Measurements from ENCODE around the gene MYO9B.

DNA sequence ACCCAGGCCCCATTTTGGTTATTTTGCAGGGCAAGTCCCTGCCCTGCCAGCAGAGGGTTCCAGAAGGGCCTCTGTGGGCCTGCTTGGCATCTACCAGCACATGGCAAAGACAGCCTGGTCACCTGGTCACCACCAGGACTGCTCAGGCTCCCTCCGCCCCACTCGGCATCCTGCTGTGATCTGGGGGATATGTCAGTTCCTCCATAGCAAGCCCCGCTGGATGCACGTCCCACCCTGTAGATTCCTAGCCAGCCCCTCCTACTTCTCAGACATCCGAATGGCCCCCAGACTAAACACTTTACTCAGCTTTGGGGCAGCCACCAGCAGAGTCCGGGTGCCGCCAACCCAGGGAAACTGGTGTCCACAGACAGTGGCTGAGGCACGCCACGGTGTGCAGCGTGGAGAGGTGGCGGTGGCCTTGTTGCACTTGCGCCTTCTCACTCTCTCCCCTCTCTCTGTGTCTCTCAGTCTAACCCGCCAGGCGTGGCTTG lies 107.7 kb downstream of the MYO9B start:
- TF ChIP-seq CTCF (IDR thresholded peaks at IDR 0.05) (no peak), POLR2AphosphoS5 (IDR thresholded peaks at IDR 0.05; ENCODE audit: low read depth, low read length) (no peak)
- TF ChIP-seq, protein P1, sequence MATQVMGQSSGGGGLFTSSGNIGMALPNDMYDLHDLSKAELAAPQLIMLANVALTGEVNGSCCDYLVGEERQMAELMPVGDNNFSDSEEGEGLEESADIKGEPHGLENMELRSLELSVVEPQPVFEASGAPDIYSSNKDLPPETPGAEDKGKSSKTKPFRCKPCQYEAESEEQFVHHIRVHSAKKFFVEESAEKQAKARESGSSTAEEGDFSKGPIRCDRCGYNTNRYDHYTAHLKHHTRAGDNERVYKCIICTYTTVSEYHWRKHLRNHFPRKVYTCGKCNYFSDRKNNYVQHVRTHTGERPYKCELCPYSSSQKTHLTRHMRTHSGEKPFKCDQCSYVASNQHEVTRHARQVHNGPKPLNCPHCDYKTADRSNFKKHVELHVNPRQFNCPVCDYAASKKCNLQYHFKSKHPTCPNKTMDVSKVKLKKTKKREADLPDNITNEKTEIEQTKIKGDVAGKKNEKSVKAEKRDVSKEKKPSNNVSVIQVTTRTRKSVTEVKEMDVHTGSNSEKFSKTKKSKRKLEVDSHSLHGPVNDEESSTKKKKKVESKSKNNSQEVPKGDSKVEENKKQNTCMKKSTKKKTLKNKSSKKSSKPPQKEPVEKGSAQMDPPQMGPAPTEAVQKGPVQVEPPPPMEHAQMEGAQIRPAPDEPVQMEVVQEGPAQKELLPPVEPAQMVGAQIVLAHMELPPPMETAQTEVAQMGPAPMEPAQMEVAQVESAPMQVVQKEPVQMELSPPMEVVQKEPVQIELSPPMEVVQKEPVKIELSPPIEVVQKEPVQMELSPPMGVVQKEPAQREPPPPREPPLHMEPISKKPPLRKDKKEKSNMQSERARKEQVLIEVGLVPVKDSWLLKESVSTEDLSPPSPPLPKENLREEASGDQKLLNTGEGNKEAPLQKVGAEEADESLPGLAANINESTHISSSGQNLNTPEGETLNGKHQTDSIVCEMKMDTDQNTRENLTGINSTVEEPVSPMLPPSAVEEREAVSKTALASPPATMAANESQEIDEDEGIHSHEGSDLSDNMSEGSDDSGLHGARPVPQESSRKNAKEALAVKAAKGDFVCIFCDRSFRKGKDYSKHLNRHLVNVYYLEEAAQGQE (IDR thresholded peaks at IDR 0.05; ENCODE audit: insufficient read depth in 1 of 2, low read depth in 2 of 2, low read length in 1 of 2): no peak

All from Panc1 (cell line).